ENCODE data around the gene TMEM115.

TMEM115 gene

DNA sequence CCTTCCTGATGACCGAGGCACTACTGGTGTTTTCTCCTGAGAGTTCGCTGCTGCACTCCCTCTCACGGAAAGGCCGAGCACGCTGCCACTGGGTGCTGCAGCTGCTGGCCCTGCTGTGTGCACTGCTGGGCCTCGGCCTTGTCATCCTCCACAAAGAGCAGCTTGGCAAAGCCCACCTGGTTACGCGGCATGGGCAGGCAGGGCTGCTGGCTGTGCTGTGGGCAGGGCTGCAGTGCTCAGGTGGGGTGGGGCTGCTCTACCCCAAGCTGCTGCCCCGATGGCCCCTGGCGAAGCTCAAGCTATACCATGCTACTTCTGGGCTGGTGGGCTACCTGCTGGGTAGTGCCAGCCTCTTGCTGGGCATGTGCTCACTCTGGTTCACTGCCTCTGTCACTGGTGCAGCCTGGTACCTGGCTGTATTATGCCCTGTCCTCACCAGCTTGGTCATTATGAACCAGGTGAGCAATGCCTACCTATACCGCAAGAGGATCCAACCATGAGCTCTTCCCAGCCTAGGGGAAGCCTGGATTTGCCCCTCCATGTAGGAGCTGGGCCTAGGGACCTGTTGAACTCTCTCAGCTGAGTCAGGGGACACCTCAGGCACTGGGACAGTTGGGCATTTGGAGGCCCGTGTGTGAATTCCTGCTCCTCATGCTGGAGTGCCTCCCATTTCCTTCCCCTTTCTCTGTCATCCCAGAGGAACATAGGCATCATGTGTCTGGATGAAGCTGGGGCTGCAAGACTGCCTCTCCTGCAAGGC lies 5.9 kb downstream of the TMEM115 start:
- Mint-ChIP-seq H3K4me1 (peaks cover 69% of the 10 kb centered on the region), H3K4me3 (no peak overlapping the region), H3K9me3 (no peaks in the 10 kb centered on the region), H3K36me3 (peaks cover 45% of the 10 kb centered on the region), H3K27ac (no peak overlapping the region), H3K27me3 (no peaks in the 10 kb centered on the region)
- CTCF ChIA-PET: interaction anchor here (1.0 to 2.0 kb wide), 2 partner anchors 10 to 16 kb away, joined by 4 to 11 read pairs; no protein-coding TSS in a partner anchor
- DNase-seq: no peak

DNA sequence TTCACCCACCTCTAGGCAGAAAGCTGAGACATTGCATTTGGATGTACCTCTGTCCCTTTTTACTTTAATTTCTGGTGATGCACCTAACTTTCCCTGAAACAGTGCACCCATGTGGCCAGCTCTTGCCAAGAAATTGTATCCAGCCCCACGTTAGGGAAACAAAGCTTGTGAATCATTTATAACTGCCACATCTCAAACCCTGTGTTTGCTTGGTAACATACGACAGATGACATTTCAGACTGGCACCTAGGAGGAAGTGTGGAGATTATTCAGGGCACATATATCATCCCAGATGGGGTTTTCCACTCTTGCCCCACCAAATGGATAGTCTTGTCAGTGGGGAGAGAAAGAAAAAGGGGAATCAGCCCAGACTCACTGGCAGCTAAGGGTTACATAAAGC lies 6.5 kb downstream of the TMEM115 start:
- no peak for DNase-seq
- Mint-ChIP-seq H3K36me3 (peaks cover 46% of the 10 kb centered on the region), H3K4me1 (peaks cover 69% of the 10 kb centered on the region), H3K27me3 (no peaks in the 10 kb centered on the region), H3K27ac (peak overlapping the region; percentile 2), H3K4me3 (no peak overlapping the region), H3K9me3 (no peaks in the 10 kb centered on the region)
- CTCF ChIA-PET: interaction anchor here (2.0 kb wide), 1 partner anchor 15 kb away, joined by 11 read pairs; no protein-coding TSS in a partner anchor

DNA sequence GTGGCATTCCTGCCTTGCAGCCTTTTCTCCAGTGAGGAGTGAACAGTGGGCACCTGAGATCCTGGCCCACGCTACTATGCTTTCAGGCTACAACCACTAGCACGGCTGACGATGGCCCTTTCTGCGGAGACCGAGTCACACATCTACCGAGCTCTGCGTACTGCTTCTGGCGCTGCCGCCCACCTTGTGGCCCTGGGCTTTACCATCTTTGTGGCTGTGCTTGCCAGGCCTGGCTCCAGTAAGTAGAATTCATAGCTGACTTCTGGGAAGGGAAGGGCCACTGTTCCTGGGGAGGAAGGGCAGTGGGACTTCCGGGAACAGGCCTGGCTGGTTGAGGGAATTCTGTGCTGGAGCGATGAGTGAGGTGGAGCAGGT lies 8.0 kb downstream of the TMEM115 start:
- peaks cover 67% of the 10 kb centered on the region for H3K4me1 Mint-ChIP-seq
- no peak for DNase-seq
- H3K9me3 Mint-ChIP-seq: no peaks in the 10 kb centered on the region
- peaks cover 45% of the 10 kb centered on the region for H3K36me3 Mint-ChIP-seq
- no peaks in the 10 kb centered on the region for H3K27me3 Mint-ChIP-seq
- H3K4me3 Mint-ChIP-seq: peak overlapping the region; percentile 80
- peak overlapping the region; percentile 95 for H3K27ac Mint-ChIP-seq
- CTCF ChIA-PET: interaction anchor here (1.1 to 1.9 kb wide), 3 partner anchors 14 to 191 kb away, joined by 3 to 10 read pairs (median 3); no protein-coding TSS in a partner anchor

DNA sequence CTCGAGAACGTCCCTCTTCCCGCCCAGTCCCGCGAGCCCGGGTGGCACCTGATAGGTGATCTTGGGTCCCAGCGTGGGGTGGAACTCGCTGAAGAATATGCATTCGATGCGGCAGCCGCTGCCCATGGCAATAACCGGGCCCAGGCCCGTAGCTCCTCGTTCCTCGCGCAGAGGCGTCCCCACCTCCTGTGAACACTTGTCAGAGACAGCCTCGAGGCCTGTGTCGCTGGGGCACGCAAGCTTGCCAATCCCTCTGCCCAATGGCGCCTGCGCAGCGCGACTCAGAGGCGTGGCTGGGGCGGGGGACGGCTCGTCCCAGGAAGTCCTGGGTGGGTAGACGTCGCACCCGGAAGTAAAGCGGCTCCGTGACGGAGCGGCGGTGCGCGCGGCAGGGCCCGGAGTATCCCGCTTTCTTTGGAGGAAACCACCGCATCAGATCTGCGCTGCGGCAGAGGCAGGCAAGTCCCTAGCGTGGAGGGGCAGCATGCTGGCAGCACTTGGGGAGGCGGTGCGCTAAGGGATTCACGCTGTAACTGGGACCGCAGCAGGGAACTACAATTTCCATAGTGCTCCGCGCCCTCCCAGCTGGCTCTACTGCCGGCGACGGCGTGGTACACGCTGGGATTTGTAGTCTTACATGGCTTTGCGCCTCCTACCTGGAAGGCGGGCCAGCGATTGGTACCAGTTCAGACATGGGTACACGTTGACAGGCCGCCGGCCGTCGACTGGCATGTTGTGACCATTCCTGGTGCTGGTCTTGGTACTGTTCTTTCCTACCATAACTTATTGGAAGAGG lies 8.6 kb downstream of the TMEM115 start, which contains the start of the genes CYB561D2 and NPRL2:
CYB561D2 (plus strand) TSS at position 336 of the 796 bp plus-strand sequence. CDS start 572 bp downstream, outside the sequence.
NPRL2 (minus strand) TSS at position 249 of the 796 bp plus-strand sequence; CDS start at position 126, 123 bp downstream.
- Mint-ChIP-seq H3K9me3 (no peaks in the 10 kb centered on the region), H3K36me3 (peaks cover 45% of the 10 kb centered on the region), H3K4me1 (peaks cover 68% of the 10 kb centered on the region), H3K27ac (peak within 1 kb of the TSS; percentile 95), H3K4me3 (peak within 1 kb of the TSS; percentile 80), H3K27me3 (no peaks in the 10 kb centered on the region)
- CTCF ChIA-PET: interaction anchor here (0.6 to 1.9 kb wide), 7 partner anchors 10 to 218 kb away, joined by 3 to 10 read pairs (median 3); partner anchors contain the start of genes HEMK1 and RASSF1
- peak; percentile 100 for DNase-seq

DNA sequence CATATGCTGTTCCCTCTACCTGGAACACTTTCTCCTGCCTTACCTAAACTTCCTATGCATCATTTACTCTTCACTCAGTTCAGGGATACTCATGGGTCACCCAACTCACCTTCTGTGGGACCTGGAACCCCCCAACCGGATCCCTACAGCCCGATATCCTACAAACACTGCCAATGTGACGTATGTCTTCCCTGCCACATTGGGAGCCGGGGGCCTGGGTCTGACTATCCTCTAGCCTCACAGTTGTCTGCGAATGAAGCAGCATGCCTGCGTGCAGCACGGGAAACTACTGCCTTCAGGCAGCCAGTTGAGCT lies 9.2 kb downstream of the TMEM115 start:
- Mint-ChIP-seq H3K27ac (peak overlapping the region; percentile 95), H3K4me3 (peak overlapping the region; percentile 80), H3K4me1 (peaks cover 69% of the 10 kb centered on the region), H3K27me3 (no peaks in the 10 kb centered on the region), H3K9me3 (no peaks in the 10 kb centered on the region), H3K36me3 (peaks cover 42% of the 10 kb centered on the region)
- no peak for DNase-seq
- CTCF ChIA-PET: interaction anchor here (0.6 to 3.3 kb wide), 7 partner anchors 9 to 219 kb away, joined by 3 to 25 read pairs (median 4); partner anchors contain the start of genes HEMK1 and RASSF1

DNA sequence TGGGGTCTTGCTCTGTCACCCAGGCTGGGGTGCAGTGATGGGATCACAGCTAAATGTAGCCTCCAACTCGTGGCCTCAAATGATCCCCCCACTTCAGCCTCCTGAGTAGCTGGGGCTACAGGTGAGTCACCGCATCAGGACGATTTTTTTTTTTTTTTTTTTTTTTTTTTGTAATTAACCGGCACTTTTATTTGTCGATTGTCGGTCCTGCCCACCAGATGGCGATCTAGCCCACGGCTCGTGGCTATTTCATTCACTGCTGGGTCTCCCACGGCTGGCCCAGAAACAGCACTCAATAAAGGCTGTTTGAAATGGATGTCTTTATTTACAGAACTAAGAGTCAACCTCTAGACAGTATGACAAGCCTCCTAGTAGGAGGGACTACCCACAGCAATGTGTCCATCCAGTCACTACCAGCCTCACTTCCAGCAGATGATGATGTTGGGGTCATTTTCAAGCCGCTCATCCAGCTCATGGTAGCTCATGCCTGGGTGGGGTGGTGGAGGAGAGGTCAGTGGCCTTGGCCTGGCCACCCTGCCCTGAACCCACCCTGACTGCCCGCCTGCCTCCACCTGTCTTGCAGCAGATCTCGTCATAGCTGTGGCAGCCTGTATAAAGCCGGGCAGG lies 12.0 kb downstream of the TMEM115 start:
- peaks cover 28% of the 10 kb centered on the region for H3K36me3 Mint-ChIP-seq
- CTCF ChIA-PET: interaction anchor here (0.7 to 3.3 kb wide), 14 partner anchors 8 to 266 kb away, joined by 3 to 25 read pairs (median 4); partner anchors contain the start of gene C3orf18
- H3K27ac Mint-ChIP-seq: peak overlapping the region; percentile 75
- no peaks in the 10 kb centered on the region for H3K9me3 Mint-ChIP-seq
- H3K27me3 Mint-ChIP-seq: no peaks in the 10 kb centered on the region
- H3K4me3 Mint-ChIP-seq: peak overlapping the region; percentile 12
- H3K4me1 Mint-ChIP-seq: peaks cover 81% of the 10 kb centered on the region
- DNase-seq: peak; percentile 86

DNA sequence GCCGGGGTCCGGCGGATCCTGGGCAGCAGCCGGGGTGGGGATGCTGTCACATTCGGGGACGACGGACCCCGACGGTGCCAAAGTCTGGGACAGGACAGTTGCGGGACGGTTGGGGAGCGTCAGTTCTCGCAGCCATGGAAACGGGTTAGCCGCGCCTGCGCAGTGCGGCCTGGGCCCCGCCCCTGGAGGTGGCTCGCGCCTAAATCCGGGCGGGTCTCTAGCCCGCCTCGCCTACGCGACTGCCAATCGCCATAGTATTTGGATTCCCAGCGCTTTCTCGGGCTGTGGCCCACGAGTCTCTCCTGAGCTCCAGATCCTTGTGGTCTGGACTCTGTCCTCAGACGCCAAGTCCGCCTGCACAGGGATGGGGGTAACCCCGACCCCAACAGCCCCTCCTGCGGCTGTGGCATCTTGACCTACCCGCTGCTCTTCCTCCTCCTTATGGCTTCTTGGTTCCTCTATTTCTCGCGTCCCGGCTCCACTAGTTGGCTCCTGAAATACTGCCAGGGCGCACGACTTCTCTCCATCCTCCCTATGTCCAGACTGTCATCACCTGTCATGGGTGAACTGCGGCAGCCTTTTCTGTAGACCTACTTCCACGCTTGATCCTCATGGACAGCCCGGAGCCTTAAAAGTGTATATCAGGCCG lies 13.6 kb downstream of the TMEM115 start, which contains the start of gene ZMYND10:
ZMYND10 (minus strand) TSS at position 147 of the 649 bp plus-strand sequence. CDS start 153 bp downstream, outside the sequence.
- H3K27ac Mint-ChIP-seq: peak within 1 kb of the TSS; percentile 80
- no peaks in the 10 kb centered on the region for H3K9me3 Mint-ChIP-seq
- peaks cover 23% of the 10 kb centered on the region for H3K36me3 Mint-ChIP-seq
- H3K4me3 Mint-ChIP-seq: peak within 1 kb of the TSS; percentile 72
- H3K4me1 Mint-ChIP-seq: peaks cover 81% of the 10 kb centered on the region
- CTCF ChIA-PET: interaction anchor here (3.2 kb wide), 1 partner anchor 197 kb away, joined by 11 read pairs; no protein-coding TSS in a partner anchor
- no peaks in the 10 kb centered on the region for H3K27me3 Mint-ChIP-seq
- peak; percentile 87 for DNase-seq

DNA sequence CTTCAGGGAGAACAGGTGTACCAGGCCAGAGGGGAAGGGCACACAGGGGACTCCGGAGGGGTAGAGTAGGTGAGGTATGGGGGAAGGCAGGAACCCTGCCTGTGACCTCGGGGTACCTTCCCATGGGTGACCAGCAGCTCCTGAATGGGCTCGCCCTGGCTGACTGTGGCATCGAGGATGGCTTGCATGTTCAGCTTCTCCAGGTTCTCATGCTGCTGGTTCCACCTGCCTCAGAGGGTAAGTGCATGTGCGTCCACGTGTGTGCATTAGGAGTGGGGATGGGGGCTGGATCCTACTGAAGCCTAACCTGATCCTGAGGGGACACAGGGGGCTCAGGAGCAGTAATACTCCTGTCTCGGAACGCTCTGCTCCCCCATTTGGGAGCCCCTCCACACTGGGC lies 14.3 kb downstream of the TMEM115 start:
- no peak overlapping the region for H3K4me3 Mint-ChIP-seq
- H3K27me3 Mint-ChIP-seq: no peaks in the 10 kb centered on the region
- H3K9me3 Mint-ChIP-seq: no peaks in the 10 kb centered on the region
- peaks cover 78% of the 10 kb centered on the region for H3K4me1 Mint-ChIP-seq
- no peak overlapping the region for H3K27ac Mint-ChIP-seq
- CTCF ChIA-PET: interaction anchor here (3.2 kb wide), 1 partner anchor 198 kb away, joined by 11 read pairs; no protein-coding TSS in a partner anchor
- peaks cover 19% of the 10 kb centered on the region for H3K36me3 Mint-ChIP-seq
- no peak for DNase-seq

DNA sequence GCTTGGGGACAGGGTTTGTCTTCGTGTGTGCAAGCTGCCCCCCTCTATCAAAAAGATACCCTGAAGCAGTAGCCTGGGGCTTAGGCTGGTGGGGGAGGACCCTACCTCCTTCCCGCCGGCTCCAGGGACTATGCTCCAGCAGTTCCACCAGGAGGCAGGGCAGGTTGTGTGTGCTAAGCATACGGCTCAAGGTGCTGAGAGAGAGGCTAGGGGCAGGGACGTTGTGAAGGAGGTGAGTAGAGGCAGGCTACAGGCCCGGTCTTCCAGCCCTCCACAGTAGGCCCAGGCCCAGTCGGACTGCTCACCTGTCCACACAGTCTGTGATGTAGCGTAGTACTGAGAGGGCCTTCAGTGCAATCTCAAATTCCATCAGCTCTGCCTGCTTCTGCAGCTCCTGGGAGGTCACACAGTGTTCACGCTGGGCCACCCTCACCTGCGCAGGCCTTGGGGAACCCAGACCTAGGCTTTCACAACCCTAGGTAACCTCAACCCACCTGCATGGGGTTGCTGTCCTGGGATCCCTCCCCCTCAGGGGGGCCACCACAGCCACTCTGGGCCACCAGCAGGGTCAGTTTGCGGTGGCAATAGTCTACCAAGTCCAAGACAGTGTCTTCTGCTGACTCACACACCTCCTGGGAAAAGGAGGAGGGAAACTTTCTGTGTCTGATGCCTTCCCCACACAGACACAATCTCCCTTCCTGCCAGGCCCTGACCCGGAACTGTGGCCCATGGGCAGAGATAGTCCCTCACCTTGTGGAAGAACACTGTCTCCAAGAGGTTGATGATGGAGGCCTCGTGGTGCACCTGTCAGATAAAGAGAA lies 16.3 kb downstream of the TMEM115 start:
- Mint-ChIP-seq H3K4me3 (no peak overlapping the region), H3K27ac (peak overlapping the region; percentile 94), H3K36me3 (peaks cover 27% of the 10 kb centered on the region), H3K9me3 (no peaks in the 10 kb centered on the region), H3K4me1 (peaks cover 72% of the 10 kb centered on the region), H3K27me3 (no peaks in the 10 kb centered on the region)
- DNase-seq: no peak
- CTCF ChIA-PET: interaction anchor here (0.9 to 3.2 kb wide), 3 partner anchors 11 to 200 kb away, joined by 4 to 11 read pairs (median 4); no protein-coding TSS in a partner anchor

DNA sequence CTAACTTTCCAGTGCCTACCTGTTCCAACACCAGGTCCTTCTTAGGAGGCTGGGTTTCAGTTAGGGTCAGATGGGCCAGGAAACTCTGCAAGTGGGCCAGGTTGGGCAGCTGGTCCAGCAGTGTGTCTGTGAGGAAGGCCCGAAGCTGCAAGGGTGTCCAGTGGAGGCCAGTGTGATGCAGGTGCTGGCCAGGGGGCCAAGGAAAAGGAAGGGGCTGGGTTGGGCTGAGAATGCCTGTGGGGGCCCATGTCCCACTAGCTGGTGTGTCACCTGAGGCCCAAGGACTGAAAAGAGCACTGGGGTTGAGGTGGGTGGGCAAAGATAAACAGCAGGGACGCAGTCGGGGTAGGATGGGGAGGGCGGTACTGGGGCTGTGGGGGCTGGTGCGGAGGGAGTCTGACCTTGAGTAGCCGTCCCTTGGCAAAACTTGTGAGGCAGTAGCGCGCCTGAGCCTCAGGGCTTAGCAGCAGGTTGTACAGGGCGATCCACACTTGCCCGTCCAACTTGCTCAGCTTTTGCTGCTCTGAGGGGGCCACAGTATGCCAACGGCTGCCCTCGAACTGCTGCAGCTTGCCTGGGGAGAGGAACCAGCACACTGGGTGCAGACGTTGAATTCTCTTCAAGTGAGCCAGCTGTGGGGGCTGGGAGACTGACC lies 17.2 kb downstream of the TMEM115 start:
- CTCF ChIA-PET: interaction anchor here (0.9 to 3.2 kb wide), 3 partner anchors 8 to 200 kb away, joined by 4 to 11 read pairs (median 6); partner anchors contain the start of genes CYB561D2 and NPRL2
- peak overlapping the region; percentile 28 for H3K4me3 Mint-ChIP-seq
- peaks cover 24% of the 10 kb centered on the region for H3K36me3 Mint-ChIP-seq
- H3K27ac Mint-ChIP-seq: peak overlapping the region; percentile 94
- no peak for DNase-seq
- peaks cover 63% of the 10 kb centered on the region for H3K4me1 Mint-ChIP-seq
- no peaks in the 10 kb centered on the region for H3K9me3 Mint-ChIP-seq
- no peaks in the 10 kb centered on the region for H3K27me3 Mint-ChIP-seq

DNA sequence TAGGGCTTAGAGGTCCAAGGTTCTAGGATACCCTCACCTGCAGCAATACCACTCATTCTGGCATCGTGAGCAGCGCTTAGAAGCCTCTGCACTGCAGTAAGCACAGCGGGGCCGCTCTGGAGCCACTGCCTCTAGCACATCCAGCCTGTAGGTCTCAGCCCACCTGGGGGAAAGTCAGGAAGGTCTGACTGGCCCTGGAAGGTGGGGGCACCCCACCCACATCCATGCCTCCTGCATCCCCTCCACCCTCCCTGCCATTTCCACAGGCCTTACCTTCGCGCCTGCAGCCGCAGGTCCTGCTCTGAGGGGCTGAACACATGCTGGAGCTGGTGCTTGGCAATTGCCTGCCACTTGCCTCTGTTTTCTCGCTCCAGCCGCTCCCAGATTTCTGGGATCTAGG lies 17.8 kb downstream of the TMEM115 start:
- peak; percentile 44 for DNase-seq
- Mint-ChIP-seq H3K4me1 (peaks cover 62% of the 10 kb centered on the region), H3K27ac (peak overlapping the region; percentile 94)

More for the DNA sequence above, 17.8 kb downstream of the TMEM115 start:
- Mint-ChIP-seq H3K4me3 (peak overlapping the region; percentile 80), H3K36me3 (peaks cover 25% of the 10 kb centered on the region), H3K9me3 (no peaks in the 10 kb centered on the region), H3K27me3 (no peaks in the 10 kb centered on the region)
- CTCF ChIA-PET: interaction anchor here (1.8 kb wide), 1 partner anchor 9 kb away, joined by 6 read pairs; the partner anchor contains the start of genes CYB561D2 and NPRL2
